ENCODE measurements around the gene RGMA.

- TF ChIP-seq, protein P1, sequence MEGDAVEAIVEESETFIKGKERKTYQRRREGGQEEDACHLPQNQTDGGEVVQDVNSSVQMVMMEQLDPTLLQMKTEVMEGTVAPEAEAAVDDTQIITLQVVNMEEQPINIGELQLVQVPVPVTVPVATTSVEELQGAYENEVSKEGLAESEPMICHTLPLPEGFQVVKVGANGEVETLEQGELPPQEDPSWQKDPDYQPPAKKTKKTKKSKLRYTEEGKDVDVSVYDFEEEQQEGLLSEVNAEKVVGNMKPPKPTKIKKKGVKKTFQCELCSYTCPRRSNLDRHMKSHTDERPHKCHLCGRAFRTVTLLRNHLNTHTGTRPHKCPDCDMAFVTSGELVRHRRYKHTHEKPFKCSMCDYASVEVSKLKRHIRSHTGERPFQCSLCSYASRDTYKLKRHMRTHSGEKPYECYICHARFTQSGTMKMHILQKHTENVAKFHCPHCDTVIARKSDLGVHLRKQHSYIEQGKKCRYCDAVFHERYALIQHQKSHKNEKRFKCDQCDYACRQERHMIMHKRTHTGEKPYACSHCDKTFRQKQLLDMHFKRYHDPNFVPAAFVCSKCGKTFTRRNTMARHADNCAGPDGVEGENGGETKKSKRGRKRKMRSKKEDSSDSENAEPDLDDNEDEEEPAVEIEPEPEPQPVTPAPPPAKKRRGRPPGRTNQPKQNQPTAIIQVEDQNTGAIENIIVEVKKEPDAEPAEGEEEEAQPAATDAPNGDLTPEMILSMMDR (IDR thresholded peaks at IDR 0.05) = no peak
- no peak for TF ChIP-seq EZH2 (IDR thresholded peaks at IDR 0.05; ENCODE audit: borderline replicate concordance, insufficient read depth, low read depth, low read length, poor library complexity, severe bottlenecking)
Observed at GRCh38 chr15:93107646-93108045, 18.6 kb upstream of the RGMA start.
